H9 (cell line): Measurements from ENCODE around the gene CCR8. TPM values are rescaled to one million over a fixed set of nuclear protein-coding genes. Genes with fewer than 3 reads are reported as not detected.

Experiments used
- DNase-seq: peaks from one replicate; pipeline ENCODE4 v3.0.0-alpha.2; 2017
- H2AFZ ChIP-seq: one replicate; pipeline ENCODE4 v1.6.1; 2013; ENCODE audit warnings: mild to moderate bottlenecking, low read length, control low read depth, moderate library complexity
- H2AK5ac ChIP-seq: 2 replicates; pipeline ENCODE4 v1.6.1; 2013; ENCODE audit warnings: low read length, control low read depth, mixed read lengths; ENCODE audit not compliant: insufficient read length
- H2BK120ac ChIP-seq: one replicate; pipeline ENCODE4 v1.6.1; 2013; ENCODE audit warnings: low read depth, mild to moderate bottlenecking, low read length, control low read depth, inconsistent platforms; ENCODE audit not compliant: poor library complexity, severe bottlenecking
- H2BK12ac ChIP-seq: 2 replicates; pipeline ENCODE4 v1.6.1; 2013; ENCODE audit warnings: low read length, control low read depth, mixed read lengths, low read depth; ENCODE audit not compliant: insufficient read length
- H2BK15ac ChIP-seq: 2 replicates; pipeline ENCODE4 v1.6.1; 2013; ENCODE audit warnings: low read depth, low read length, control low read depth
- H2BK20ac ChIP-seq: one replicate; pipeline ENCODE4 v1.6.1; 2013; ENCODE audit warnings: low read depth, mild to moderate bottlenecking, low read length, control low read depth, inconsistent platforms; ENCODE audit not compliant: poor library complexity, severe bottlenecking
- H2BK5ac ChIP-seq: 2 replicates; pipeline ENCODE4 v1.6.1; 2013; ENCODE audit warnings: low read length, control low read depth, mixed read lengths; ENCODE audit not compliant: insufficient read length
- H3K14ac ChIP-seq: 2 replicates; pipeline ENCODE4 v1.6.1; 2013; ENCODE audit warnings: low read length, control low read depth; ENCODE audit not compliant: insufficient read depth
- H3K18ac ChIP-seq: 2 replicates; pipeline ENCODE4 v1.6.1; 2013; ENCODE audit warnings: low read depth, mild to moderate bottlenecking, mixed read lengths, low read length, control low read depth; ENCODE audit not compliant: insufficient read length
- H3K23ac ChIP-seq: 2 replicates; pipeline ENCODE4 v1.6.1; 2013; ENCODE audit warnings: low read length, control low read depth, mixed read lengths, low read depth; ENCODE audit not compliant: insufficient read length
- H3K23me2 ChIP-seq: 2 replicates; pipeline ENCODE4 v1.6.1; 2013; ENCODE audit warnings: low read depth, mild to moderate bottlenecking, mixed read lengths, low read length, control low read depth; ENCODE audit not compliant: insufficient read length, poor library complexity, severe bottlenecking
- H3K27ac ChIP-seq: 2 replicates; pipeline ENCODE4 v1.5.1; 2013; ENCODE audit warnings: low read length, control low read depth, mixed read lengths, low read depth; ENCODE audit not compliant: insufficient read length
- H3K27me3 ChIP-seq: 2 replicates; pipeline ENCODE4 v1.6.1; 2013; ENCODE audit warnings: low read length, control low read depth, inconsistent platforms; ENCODE audit not compliant: insufficient read depth
- H3K4ac ChIP-seq: 2 replicates; pipeline ENCODE4 v1.6.1; 2013; ENCODE audit warnings: low read depth, mild to moderate bottlenecking, control low read depth, inconsistent platforms, low read length, moderate library complexity
- H3K4me1 ChIP-seq: 2 replicates; pipeline ENCODE4 v1.6.1; 2013; ENCODE audit warnings: low read length, control low read depth, inconsistent platforms; ENCODE audit not compliant: insufficient read depth
- H3K4me2 ChIP-seq: 2 replicates; pipeline ENCODE4 v1.6.1; 2013; ENCODE audit warnings: low read length, control low read depth, mixed read lengths; ENCODE audit not compliant: insufficient read length, insufficient read depth
- H3K56ac ChIP-seq: 2 replicates; pipeline ENCODE4 v1.6.1; 2013; ENCODE audit warnings: low read depth, mild to moderate bottlenecking, mixed read lengths, low read length, control low read depth; ENCODE audit not compliant: insufficient read length
- H3K79me1 ChIP-seq: 2 replicates; pipeline ENCODE4 v1.6.1; 2013; ENCODE audit warnings: low read depth, mild to moderate bottlenecking, moderate library complexity, low read length, control low read depth, inconsistent platforms; ENCODE audit not compliant: insufficient read depth, poor library complexity, severe bottlenecking
- H3K79me2 ChIP-seq: 2 replicates; pipeline ENCODE4 v1.6.1; 2013; ENCODE audit warnings: low read length, control low read depth, inconsistent platforms; ENCODE audit not compliant: insufficient read depth
- H3K9ac ChIP-seq: 2 replicates; pipeline ENCODE4 v1.6.1; 2013; ENCODE audit warnings: low read length, control low read depth, mixed read lengths; ENCODE audit not compliant: insufficient read length; ENCODE audit errors: extremely low read depth
- H3K9me3 ChIP-seq: one replicate; pipeline ENCODE4 v1.6.1; 2013; ENCODE audit warnings: low read depth, low read length, inconsistent platforms; ENCODE audit not compliant: control insufficient read depth
- H3T11ph ChIP-seq: one replicate; pipeline ENCODE4 v1.6.1; 2013; ENCODE audit warnings: mild to moderate bottlenecking, low read length, control low read depth, inconsistent platforms
- H4K20me1 ChIP-seq: one replicate; pipeline ENCODE4 v1.6.1; 2013; ENCODE audit not compliant: control insufficient read depth, insufficient read length, insufficient read depth
- H4K5ac ChIP-seq: 2 replicates; pipeline ENCODE4 v1.6.1; 2013; ENCODE audit warnings: low read depth, mild to moderate bottlenecking, mixed read lengths, low read length, control low read depth; ENCODE audit not compliant: insufficient read length
- H4K8ac ChIP-seq: replicated peaks from 2 replicates; pipeline ENCODE4 v1.6.1; 2013; ENCODE audit warnings: low read length, control low read depth, mixed read lengths, low read depth; ENCODE audit not compliant: insufficient read length
- H4K91ac ChIP-seq: 2 replicates; pipeline ENCODE4 v1.6.1; 2013; ENCODE audit warnings: low read depth, mild to moderate bottlenecking, moderate library complexity, mixed read lengths, low read length, control low read depth; ENCODE audit not compliant: insufficient read length
- H3K27ac Mint-ChIP-seq, 3 experiments: 2 replicates in 2 of 3; 3 replicates in 1 of 3; pipeline ENCODE4 v1.8.0; 2020 to 2021; ENCODE audit warnings: mixed read lengths in 3 of 3, mild to moderate bottlenecking in 1 of 3, moderate library complexity in 1 of 3
- H3K27me3 Mint-ChIP-seq: 2 replicates; pipeline ENCODE4 v1.8.0; 2021; ENCODE audit warnings: low read depth, mild to moderate bottlenecking, moderate library complexity, mixed read lengths
- H3K36me3 Mint-ChIP-seq, 3 experiments: 2 replicates in 2 of 3; 3 replicates in 1 of 3; pipeline ENCODE4 v1.8.0; 2020 to 2021; ENCODE audit warnings: low read depth in 3 of 3, mixed read lengths in 3 of 3; ENCODE audit not compliant: insufficient read depth in 1 of 3
- H3K4me1 Mint-ChIP-seq, 2 experiments: 2 replicates each; pipeline ENCODE4 v1.8.0; 2020; ENCODE audit warnings: mixed read lengths in 2 of 2
- H3K4me3 Mint-ChIP-seq, 2 experiments: 2 replicates in 1 of 2; 3 replicates in 1 of 2; pipeline ENCODE4 v1.8.0; 2020 to 2021; ENCODE audit warnings: mild to moderate bottlenecking in 2 of 2, mixed read lengths in 2 of 2, moderate library complexity in 1 of 2
- H3K9me3 Mint-ChIP-seq, 2 experiments: 2 replicates in 1 of 2; 3 replicates in 1 of 2; pipeline ENCODE4 v1.8.0; 2020; ENCODE audit warnings: mild to moderate bottlenecking in 2 of 2, mixed read lengths in 2 of 2, moderate library complexity in 1 of 2
- WGBS: extraction: QIAGEN DNeasy Blood & Tissue Kit; methylation state at CpG from one replicate; pipeline ENCODE4 v1.1.7; 2013; ENCODE audit warnings: missing lambda C conversion rate, low lambda C conversion rate, mixed read lengths; ENCODE audit not compliant: insufficient read length; ENCODE audit errors: extremely low coverage; 5-methylcytosine and 5-hydroxymethylcytosine counted together
- total RNA-seq: library from RNA; stranded (reverse); gene quantifications from 2 replicates; pipeline ENCODE4 v1.2.1, GENCODE V29; 2021
- TF ChIP-seq, protein P1 (sequence below): fragments of 200-600 bp; sonication (generic); conservative IDR thresholded peaks from 3 replicates; pipeline ENCODE4 v1.8.0; 2021; ENCODE audit warnings: antibody characterized with exemption, mild to moderate bottlenecking

The CCR8 gene
- total RNA-seq, 1 experiment from 2014 or later, result 0.31 TPM

DNA sequence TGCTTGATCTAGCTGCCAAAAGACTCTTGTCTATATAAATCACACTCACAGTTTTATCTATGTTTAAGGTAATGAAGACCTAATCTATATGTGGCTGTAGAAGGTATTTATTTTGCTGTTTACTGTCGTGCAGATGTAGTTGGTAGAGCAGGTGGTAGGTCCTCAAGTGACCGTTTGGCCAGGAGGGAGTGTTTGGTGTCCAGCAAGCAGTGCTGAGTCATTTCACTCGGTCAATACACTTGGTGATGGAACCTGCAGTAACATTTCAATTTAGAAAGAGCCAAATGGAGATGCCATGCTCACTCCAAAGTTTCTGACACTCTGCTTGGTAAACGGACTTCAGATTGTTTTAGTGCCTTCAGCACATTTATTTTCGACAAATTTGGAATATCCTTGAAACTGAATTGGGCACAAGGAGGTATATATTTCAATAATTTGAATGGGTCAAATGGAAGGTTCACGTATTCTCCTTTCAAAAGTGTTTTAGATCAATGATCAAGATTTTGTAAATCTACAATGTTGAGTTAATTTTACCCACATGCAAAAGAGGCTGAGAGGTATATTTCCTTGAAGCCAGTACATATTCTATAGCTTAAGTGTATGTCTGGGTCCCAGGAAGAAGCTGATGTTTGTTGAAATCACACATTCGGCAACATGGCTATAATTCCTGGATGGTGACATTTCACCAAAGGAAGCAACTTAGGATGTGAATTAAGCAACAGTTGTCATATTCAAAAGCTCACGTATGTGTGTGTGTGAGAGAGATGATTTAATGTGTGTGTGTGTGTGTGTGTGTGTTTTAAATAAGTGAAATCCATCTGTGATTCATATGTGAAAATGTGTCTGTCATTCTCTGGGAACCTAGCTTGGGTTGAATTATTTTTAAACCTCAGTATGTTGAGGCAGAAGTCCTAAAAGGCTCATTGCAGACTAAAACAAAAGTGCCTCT lies 42.0 kb upstream of the CCR8 start:
- Histone ChIP-seq H2BK15ac (no peak overlapping the region), H4K20me1 (no peaks in the 10 kb centered on the region), H2AFZ (no peak overlapping the region), H3K4me2 (no peak overlapping the region), H2AK5ac (no peak overlapping the region), H3K4ac (no peak overlapping the region), H4K5ac (no peak overlapping the region), H3K4me1 (no peaks in the 10 kb centered on the region; the same call in 1 of the 2 replicates), H3K9me3 (no peaks in the 10 kb centered on the region), H4K8ac (no peak overlapping the region), H3K18ac (no peak overlapping the region), H3K23me2 (no peaks in the 10 kb centered on the region), H3K27ac (no peak overlapping the region), H3K79me1 (no peaks in the 10 kb centered on the region), H2BK120ac (no peak overlapping the region), H3K23ac (no peak overlapping the region), H3K14ac (no peak overlapping the region), H4K91ac (no peak overlapping the region), H2BK12ac (no peak overlapping the region), H2BK20ac (no peak overlapping the region), H3K56ac (no peak overlapping the region), H2BK5ac (no peak overlapping the region), H3K27me3 (no peaks in the 10 kb centered on the region), H3T11ph (no peak overlapping the region), H3K9ac (no peak overlapping the region), H3K79me2 (no peaks in the 10 kb centered on the region)
- no peak overlapping the region for H3K4me3 Mint-ChIP-seq
- no peak overlapping the region for H3K27ac Mint-ChIP-seq
- no peak for DNase-seq
- no CpG with 5 or more reads among the region's 8 CpGs for WGBS
- H3K27me3 Mint-ChIP-seq, result no peaks in the 10 kb centered on the region
- no peaks in the 10 kb centered on the region for H3K36me3 Mint-ChIP-seq
- H3K4me1 Mint-ChIP-seq, result peaks cover 9 to 10% of the 10 kb centered on the region in 2 experiments
- H3K9me3 Mint-ChIP-seq, result no peaks in the 10 kb centered on the region
- TF ChIP-seq, protein P1, sequence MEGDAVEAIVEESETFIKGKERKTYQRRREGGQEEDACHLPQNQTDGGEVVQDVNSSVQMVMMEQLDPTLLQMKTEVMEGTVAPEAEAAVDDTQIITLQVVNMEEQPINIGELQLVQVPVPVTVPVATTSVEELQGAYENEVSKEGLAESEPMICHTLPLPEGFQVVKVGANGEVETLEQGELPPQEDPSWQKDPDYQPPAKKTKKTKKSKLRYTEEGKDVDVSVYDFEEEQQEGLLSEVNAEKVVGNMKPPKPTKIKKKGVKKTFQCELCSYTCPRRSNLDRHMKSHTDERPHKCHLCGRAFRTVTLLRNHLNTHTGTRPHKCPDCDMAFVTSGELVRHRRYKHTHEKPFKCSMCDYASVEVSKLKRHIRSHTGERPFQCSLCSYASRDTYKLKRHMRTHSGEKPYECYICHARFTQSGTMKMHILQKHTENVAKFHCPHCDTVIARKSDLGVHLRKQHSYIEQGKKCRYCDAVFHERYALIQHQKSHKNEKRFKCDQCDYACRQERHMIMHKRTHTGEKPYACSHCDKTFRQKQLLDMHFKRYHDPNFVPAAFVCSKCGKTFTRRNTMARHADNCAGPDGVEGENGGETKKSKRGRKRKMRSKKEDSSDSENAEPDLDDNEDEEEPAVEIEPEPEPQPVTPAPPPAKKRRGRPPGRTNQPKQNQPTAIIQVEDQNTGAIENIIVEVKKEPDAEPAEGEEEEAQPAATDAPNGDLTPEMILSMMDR, result no peak
